DMS153 treated with DMSO at 0.1 percent for 48 hours (cell line): ENCODE data around the gene RGS3.

Source experiments
- DNase-seq: peaks from one replicate; lab custom pipeline; 2025; ENCODE audit not compliant: unreplicated experiment; lab: John Stamatoyannopoulos, UW

Gene RGS3

DNA sequence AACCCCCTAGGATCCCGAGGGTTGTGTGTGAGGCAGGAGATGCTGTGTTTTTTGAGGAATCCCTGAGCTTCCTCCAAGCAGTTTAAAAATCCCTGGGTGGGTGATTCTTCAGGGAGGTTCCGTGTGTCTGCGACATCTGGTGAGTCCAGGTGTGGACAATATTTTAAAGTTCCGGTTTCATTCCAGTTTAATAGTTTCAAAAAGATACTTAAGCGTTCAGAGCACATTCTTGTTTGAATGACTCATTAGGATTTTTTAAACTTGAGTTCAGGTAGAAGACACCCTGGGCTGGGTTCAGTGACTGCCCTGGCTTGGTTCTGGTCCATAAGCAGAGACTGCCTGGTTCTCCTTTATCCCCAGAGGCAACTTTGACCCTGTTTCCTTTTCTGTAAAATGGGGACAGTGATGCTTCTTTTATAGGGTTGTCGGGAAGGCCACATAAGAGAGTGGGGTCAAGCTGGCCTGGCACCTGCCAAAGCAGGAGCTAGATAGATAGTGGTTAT is 119.2 kb downstream of the RGS3 start:
- no peak for DNase-seq

- no peak for DNase-seq
Measured at GRCh38 chr9:113583511-113584427, 120.2 kb downstream of the RGS3 start.

GRCh38 chr9:113584428-113585084 is 121.0 kb downstream of the RGS3 start:
- no peak for DNase-seq

DNA sequence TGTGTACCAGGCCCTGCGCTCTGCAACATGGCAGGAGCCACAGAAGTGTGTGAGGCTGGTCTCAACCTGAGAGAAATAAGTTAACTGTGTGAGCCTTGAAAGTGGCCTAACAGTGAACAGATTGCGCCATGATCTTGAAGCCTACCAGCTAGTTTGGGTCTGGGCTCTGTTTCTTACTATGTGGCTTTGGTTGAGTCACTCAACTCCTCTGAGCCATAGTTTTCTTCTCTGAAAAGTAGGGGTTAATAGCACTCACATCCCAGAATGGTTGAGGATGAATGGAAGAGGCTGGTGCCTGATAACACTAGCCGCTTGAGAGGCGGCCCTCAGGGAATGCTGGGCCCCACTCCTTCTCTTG is 121.5 kb downstream of the RGS3 start:
- DNase-seq: no peak

DNA sequence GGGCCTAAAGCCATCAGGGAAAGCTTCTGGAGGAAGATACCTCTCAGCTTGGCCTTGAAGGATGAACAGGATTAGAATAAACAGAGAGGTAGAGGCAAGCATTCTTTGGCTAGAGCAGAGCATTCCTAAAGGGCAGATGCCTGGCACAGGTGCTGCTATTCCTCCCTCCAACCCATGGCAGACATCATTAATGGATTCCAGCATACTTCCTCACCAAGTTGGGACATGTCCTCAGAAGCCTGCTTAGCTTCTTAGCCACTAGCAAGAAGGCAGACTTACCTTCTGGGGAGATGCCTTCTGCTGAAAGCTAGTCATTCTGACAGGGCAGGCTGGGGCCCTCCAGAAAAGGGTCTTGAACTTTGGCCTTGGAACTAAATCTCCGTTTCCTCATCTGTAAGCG is 122.0 kb downstream of the RGS3 start:
- DNase-seq: no peak

DNA sequence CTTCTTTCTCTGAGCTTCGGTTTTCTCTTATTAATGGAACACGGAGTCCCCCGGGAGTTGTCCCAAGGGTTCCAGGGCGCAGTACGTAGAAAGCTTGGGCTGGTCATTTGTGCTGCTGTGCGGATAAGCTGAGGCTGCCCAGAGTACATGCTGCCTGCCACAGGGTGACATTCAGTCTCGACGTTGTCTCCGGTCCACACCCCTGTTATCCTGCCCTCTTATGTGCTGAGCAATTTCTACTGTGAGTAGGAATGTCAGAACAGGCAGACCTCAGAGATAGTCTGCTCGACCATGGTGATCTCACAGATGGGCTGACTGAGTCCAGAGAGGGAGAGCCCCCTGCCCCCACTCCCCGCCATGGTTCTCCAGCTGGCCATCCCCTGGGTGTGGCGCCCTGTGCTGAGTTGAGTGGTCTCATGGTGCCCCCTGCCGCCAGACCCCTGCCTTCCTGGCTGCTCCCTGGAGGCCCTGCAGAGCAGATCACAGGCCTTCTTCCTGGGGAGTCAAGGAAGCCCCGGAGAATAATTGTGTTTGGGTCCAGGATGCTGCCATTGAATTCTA is 124.0 kb downstream of the RGS3 start:
- no peak for DNase-seq

GRCh38 chr9:113588242-113588810 is 124.8 kb downstream of the RGS3 start:
- no peak for DNase-seq

DNA sequence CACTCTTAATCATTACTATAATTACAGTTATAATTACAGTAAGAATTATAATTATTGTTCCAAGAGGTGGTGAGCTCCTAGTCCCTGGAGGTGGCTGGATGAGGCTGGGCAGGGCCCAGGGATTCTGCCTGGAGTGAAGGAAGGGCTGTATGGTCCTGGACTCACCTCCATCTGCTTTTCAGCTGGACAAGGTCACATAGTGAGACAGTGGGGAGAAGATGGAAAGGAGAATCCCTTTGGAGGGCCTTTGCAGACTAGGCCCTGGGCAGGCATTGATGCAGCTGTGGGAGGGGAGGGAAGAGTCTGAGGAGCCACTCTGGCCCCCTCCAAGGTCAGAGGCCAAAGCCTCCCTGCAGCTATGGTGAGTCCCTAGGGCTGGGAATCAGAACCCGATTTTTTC is 125.4 kb downstream of the RGS3 start:
- no peak for DNase-seq

DNA sequence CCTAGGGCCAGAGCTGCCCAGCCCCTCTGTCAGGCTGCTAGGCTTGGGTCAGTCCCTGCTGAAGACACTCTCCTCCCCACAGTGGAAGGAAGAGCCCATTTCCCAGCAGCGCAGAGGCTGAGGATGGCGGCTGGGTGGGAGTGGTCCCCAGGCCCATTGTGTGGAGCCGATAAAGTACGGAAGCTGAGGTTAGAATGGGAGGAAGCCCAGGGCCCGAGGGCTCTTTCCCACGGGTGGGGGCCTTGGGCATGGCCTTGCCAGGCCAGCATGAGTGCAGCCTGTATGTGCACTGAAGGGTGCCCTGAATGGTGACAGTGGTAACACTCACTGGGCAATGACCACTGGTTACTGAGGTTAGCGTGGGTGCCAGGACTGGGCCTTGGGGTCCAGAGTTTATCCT is 125.9 kb downstream of the RGS3 start:
- no peak for DNase-seq

DNA sequence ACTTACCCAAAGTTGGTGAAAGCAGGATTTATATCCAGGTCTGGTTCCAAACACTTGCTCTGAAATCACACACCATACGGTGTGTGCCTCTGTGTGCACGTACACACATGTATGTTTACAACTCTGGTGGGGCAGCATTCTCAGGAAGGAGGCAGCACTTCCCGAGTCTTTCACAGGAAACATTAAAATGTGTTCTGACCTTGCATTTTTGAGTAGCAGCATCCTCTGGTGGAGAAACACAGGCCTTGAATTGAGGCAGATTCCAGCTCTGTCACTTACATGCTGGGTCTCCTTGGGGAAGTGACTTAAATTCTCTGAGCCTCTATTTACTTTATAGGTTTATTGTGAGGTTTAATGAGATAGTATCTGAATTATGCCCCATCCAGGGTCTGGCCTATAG is 126.4 kb downstream of the RGS3 start:
- no peak for DNase-seq

- DNase-seq: no peak
Measured at GRCh38 chr9:113590389-113590788, 126.9 kb downstream of the RGS3 start.

DNA sequence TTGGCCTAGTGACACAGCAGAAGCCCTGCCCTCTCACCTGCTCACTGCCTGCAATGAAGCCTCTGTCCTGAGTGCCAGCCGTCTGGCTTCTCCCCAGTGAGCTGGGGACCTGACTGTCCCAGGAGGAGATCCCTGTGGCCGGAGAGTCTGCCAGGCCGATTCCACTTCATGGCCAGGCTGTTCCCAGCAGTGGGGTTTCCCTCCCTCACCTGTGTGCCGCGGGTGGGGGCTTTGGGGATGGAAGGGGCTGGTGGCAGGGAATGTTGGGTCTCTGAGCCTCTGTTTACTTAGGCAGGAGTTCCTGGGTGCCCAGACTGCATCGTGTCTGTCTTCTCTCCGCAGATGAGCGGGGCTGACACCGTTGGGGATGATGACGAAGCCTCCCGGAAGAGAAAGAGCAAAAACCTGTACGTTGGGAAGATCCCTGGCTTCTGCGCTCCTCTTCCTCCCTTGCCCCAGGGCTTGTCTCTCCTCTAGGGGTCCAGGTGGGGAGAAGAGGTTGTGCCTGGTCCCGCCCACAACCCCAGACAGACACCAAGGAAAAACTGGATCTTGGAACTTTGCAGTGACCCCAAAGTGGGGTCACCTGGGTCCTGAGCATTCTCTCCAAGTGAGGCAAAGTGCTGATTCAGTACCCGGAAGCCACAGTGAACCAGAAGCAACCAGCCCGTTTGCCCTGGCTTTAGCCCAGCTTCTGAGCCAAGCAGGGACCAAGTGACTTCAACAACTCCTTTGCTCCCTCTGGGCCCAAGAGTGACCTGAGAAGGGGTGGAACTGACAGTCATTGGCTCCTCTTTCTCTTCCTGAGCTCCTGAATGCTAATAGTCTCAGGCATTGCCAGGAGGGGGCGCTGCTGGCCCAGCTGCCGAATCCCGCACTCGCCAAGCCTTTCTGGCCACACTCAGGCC is 127.7 kb downstream of the RGS3 start:
- peak; percentile 56 for DNase-seq

- DNase-seq: no peak
Measured at GRCh38 chr9:113591899-113592625, 128.5 kb downstream of the RGS3 start.

GRCh38 chr9:113592876-113593575 is 129.5 kb downstream of the RGS3 start:
- no peak for DNase-seq

DNA sequence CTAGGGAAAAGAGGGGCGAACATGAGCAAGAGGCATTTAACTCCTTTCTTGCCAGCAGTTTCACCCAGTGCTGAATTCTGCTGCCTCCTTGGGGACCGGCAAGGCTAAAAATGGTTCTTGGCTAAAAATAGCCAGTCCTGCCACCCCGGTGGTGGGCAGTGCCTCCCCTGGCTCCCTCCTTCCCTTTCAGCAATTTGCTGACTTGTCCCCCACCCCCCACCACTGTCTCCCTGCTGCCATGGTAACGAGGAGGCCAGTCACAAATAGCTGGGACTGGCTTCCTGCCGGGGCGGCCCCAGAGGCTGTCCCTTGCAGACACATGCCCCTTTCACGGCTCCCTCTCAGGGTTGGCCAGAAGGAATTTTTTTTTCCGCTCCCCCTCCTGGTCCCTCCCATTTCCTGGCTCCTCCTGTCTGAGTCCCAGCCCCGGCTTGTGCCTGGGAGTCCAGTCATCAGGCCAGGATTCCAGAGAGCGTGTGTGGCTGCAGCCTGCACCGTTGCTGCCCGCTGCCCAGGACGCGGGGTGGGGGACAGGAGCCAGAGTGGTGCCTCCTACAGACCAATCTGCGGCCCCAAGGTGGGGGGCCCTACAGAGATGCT is 130.3 kb downstream of the RGS3 start:
- DNase-seq: no peak

DNA sequence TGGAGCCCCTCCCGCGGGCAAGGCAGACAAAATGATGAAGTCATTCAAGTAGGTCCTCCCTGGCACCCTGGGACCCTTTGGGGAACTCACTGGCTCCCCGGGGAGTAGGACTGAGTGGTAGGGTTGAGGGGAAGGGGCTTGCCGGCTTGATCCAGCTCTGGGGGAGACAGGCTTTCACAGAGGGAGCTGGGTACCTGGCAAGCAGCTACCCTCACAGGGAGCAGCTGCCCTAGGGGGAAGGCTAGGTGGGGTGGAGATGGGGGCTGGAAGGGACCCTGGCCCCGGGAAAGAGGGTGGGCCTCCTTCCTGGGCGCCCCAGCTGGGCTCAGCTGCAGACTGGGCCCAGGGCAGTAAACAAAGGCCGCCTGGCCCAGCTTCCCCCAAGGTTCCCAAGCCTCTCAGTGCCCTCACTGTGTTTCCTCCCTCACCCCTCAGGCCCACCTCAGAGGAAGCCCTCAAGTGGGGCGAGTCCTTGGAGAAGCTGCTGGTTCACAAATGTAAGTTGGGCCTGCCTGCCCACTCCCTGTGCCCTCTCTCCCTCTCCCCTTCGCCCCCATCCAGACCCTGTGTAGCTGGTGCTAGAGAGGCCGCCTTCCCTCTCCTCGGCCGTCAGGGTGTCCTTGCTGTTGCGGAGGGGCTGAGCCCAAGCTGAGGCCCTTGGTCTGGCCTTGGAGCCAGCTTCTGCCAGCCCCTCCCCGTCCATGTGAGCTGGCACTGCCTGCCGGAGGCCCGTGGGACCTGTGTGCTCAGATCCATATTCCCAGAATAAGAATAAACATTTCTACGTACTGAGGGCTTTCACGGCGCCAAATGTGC is 131.2 kb downstream of the RGS3 start:
- DNase-seq: no peak

- DNase-seq: no peak
Measured at GRCh38 chr9:113596616-113597320, 133.2 kb downstream of the RGS3 start.
